ENCODE measurements around the gene BMPR1B. TPM values are rescaled to one million over a fixed set of nuclear protein-coding genes. Genes with fewer than 3 reads are reported as not detected.

Gene BMPR1B
- total and polyA plus RNA-seq, 9 of the 15 experiments (the other 6 are each of a cell fraction or from before 2014, with no cell fraction given) = 0.01 TPM; not detected in 8

- FAIRE-seq = no peak
- 0% methylated on average over 1 of the region's 1 CpG for WGBS (ENCODE audit: insufficient coverage, low coverage, missing lambda C conversion rate)
- no TSS peak for BruUV-seq (replicated peaks)
These were observed 201.6 kb downstream of the BMPR1B start for GRCh38 chr4:94959307-94959706.

More at GRCh38 chr4:94959307-94959706, 201.6 kb downstream of the BMPR1B start:
- no peaks in the 10 kb centered on the region for H3K9me3 ChIP-seq (replicated peaks; ENCODE audit: control insufficient read depth, insufficient read depth, low read depth, low read length)
- no peaks in the 10 kb centered on the region for H4K20me1 ChIP-seq (replicated peaks; ENCODE audit: control insufficient read depth, insufficient read depth, low read length)
- CTCF ChIA-PET (ENCODE audit: low intra/inter-chr PET ratio) = no interaction called here
- in situ Hi-C loops (cut with MboI) = no loop called here
- no peak for DNase-seq (ENCODE audit: extremely low read depth in 1 of 4, low spot score in 3 of 4)
- intact Hi-C loops (cut with micrococcal nuclease) = no loop called here
- H3K27me3 ChIP-seq (ENCODE audit: control insufficient read depth in 2 of 2, insufficient read depth in 2 of 2, low read length in 2 of 2) = no peaks in the 10 kb centered on the region; a peak in 1 of 5 replicates
- H3K27ac ChIP-seq (ENCODE audit: extremely low read depth, low read depth, low read length) = no peak overlapping the region
- no peak for TF ChIP-seq NR4A1 (CRISPR knock-in tag; IDR thresholded peaks at IDR 0.05)
- no peak for TF ChIP-seq NR4A1 (tag; IDR thresholded peaks at IDR 0.05)
- no peak for TF ChIP-seq THRAP3 (IDR thresholded peaks at IDR 0.05; ENCODE audit: borderline replicate concordance)
- no peak for TF ChIP-seq ZNF407 (IDR thresholded peaks at IDR 0.05; ENCODE audit: low read depth)
- ATAC-seq = no peak
- no peaks in the 10 kb centered on the region for H3K4me1 ChIP-seq (replicated peaks in 1 of 2; ENCODE audit: control insufficient read depth in 2 of 2, insufficient read depth in 2 of 2, low read length in 2 of 2)
- no peaks in the 10 kb centered on the region for H3K9me1 ChIP-seq (ENCODE audit: control insufficient read depth, insufficient read depth, low read length)
- POLR2A ChIA-PET = no interaction called here
- no peak overlapping the region for H3K4me3 ChIP-seq
- H3K9ac ChIP-seq (ENCODE audit: insufficient read depth in 1 of 2, low read depth in 2 of 2, low read length in 2 of 2) = no peak overlapping the region
- no peak overlapping the region for H2AFZ ChIP-seq (ENCODE audit: low read depth, low read length)
- no peaks in the 10 kb centered on the region for H3K36me3 ChIP-seq (ENCODE audit: control insufficient read depth, insufficient read depth, low read length)
- H3K4me2 ChIP-seq (ENCODE audit: insufficient read depth, low read length) = no peak overlapping the region
- no peaks in the 10 kb centered on the region for H3K79me2 ChIP-seq (ENCODE audit: control insufficient read depth, insufficient read depth, low read length)
